Measurements from ENCODE around the gene VDAC1.
"Not testable (repeated sequence)": the region's sequence is repeated elsewhere in the genome, so short reads cannot be mapped to it uniquely, and the experiment has no call there.

VDAC1 gene

GRCh38 chr5:133963493-133964128 lies 41.2 kb downstream of the VDAC1 start:
- no peak for DNase-seq

- no peak for DNase-seq
These were observed 41.8 kb downstream of the VDAC1 start for GRCh38 chr5:133962801-133963476.

- no peak for DNase-seq
These were observed 42.6 kb downstream of the VDAC1 start for GRCh38 chr5:133962131-133962530.

- DNase-seq, result no peak
These were observed 45.1 kb downstream of the VDAC1 start for GRCh38 chr5:133959643-133960042.

GRCh38 chr5:133957591-133957990 lies 47.2 kb downstream of the VDAC1 start:
- DNase-seq, result no peak

- no peak for DNase-seq
These were observed 47.7 kb downstream of the VDAC1 start for GRCh38 chr5:133957080-133957479.

- not testable (repeated sequence) for DNase-seq
These were observed 48.6 kb downstream of the VDAC1 start for GRCh38 chr5:133956196-133956595.

- no peak for DNase-seq
These were observed 51.1 kb downstream of the VDAC1 start for GRCh38 chr5:133953568-133954145.

GRCh38 chr5:133952729-133953567 lies 51.8 kb downstream of the VDAC1 start:
- no peak for DNase-seq

- no peak for DNase-seq
These were observed 53.8 kb downstream of the VDAC1 start for GRCh38 chr5:133950821-133951612.

GRCh38 chr5:133948721-133949120 lies 56.1 kb downstream of the VDAC1 start:
- DNase-seq, result no peak

- DNase-seq, result no peak
These were observed 57.3 kb downstream of the VDAC1 start for GRCh38 chr5:133947431-133947841.

- no peak for DNase-seq
These were observed 59.2 kb downstream of the VDAC1 start for GRCh38 chr5:133945568-133945967.

GRCh38 chr5:133944263-133945185 lies 60.3 kb downstream of the VDAC1 start:
- DNase-seq, result no peak

GRCh38 chr5:133943475-133943817 lies 61.3 kb downstream of the VDAC1 start:
- DNase-seq, result no peak

GRCh38 chr5:133942614-133943474 lies 61.9 kb downstream of the VDAC1 start:
- no peak for DNase-seq

- no peak for DNase-seq
These were observed 63.1 kb downstream of the VDAC1 start for GRCh38 chr5:133941456-133942196.

- no peak for DNase-seq
These were observed 65.1 kb downstream of the VDAC1 start for GRCh38 chr5:133939668-133940067.

- DNase-seq, result no peak
These were observed 65.8 kb downstream of the VDAC1 start for GRCh38 chr5:133938929-133939328.
